Testis (tissue), 5 donors: Measurements from ENCODE around the gene RP9. TPM values are rescaled to one million over a fixed set of nuclear protein-coding genes. Genes with fewer than 3 reads are reported as not detected.

Experiments
- DNase-seq: peaks from one replicate; pipeline ENCODE4 v3.0.0-alpha.2; 2019
- H3K27ac ChIP-seq, 2 donors: fragments of 200-600 bp; sonication (generic); one replicate each; pipeline ENCODE4 v1.5.1; 2019
- H3K27me3 ChIP-seq: fragments of 200-600 bp; sonication (generic); one replicate; pipeline ENCODE4 v1.5.1; 2019
- H3K36me3 ChIP-seq: fragments of 200-600 bp; sonication (generic); one replicate; pipeline ENCODE4 v1.5.1; 2017; ENCODE audit warnings: low read depth; ENCODE audit errors: missing control alignments
- H3K4me1 ChIP-seq: fragments of 200-600 bp; sonication (generic); one replicate; pipeline ENCODE4 v1.5.1; 2019
- H3K4me3 ChIP-seq, 2 donors: fragments of 200-600 bp; sonication (generic); one replicate each; pipeline ENCODE4 v1.5.1; 2017 to 2019
- H3K9me3 ChIP-seq: fragments of 200-600 bp; sonication (generic); one replicate; pipeline ENCODE4 v1.5.1; 2017
- POLR2A ChIP-seq: fragments of 450-650 bp; IDR thresholded peaks from one replicate; pipeline ENCODE4 v1.6.1; 2017; ENCODE audit warnings: antibody characterized with exemption, mild to moderate bottlenecking, moderate library complexity
- WGBS, 2 donors: methylation state at CpG; one replicate each; pipeline ENCODE4 v1.1.5; 2018; 5-methylcytosine and 5-hydroxymethylcytosine counted together
- intact Hi-C: fragments of 100-400 bp; cut with DNase I; formaldehyde crosslinking; loops from one replicate; pipeline ENCODE4 v1.15.1; 2023; ENCODE audit warnings: low total_unique reads
- long read RNA-seq, 2 donors: transcript quantifications; one replicate each; lab custom pipeline, GENCODE V29; 2026
- polyA plus RNA-seq: library from polyadenylated mRNA; stranded (reverse); fragments of 350-450 nt; fragmentation: Illumina TruSeq; extraction: RNeasy Lipid Tissue Mini Kit (QIAGEN cat#74804); gene quantifications from one replicate; pipeline ENCODE4 v1.2.3, GENCODE V29; 2014; ENCODE audit warnings: low read depth, low replicate concordance; ENCODE audit not compliant: insufficient read depth
- total RNA-seq, 2 donors: library from RNA; depleted of rRNA; stranded (reverse); fragments of >200 nt; gene quantifications; one replicate each; pipeline ENCODE4 v1.2.3, GENCODE V29; 2016
- TF ChIP-seq, protein P1 (sequence below), 3 experiments: fragments of 450-650 bp in 2 of 3; fragments of 200-600 bp in 1 of 3; sonication (generic) in 1 of 3; IDR thresholded peaks; one replicate each; pipeline ENCODE4 v1.5.1; 2016 to 2019; ENCODE audit warnings: antibody characterized with exemption in 3 of 3, mild to moderate bottlenecking in 2 of 3, moderate library complexity in 1 of 3

RP9 gene, protein sequence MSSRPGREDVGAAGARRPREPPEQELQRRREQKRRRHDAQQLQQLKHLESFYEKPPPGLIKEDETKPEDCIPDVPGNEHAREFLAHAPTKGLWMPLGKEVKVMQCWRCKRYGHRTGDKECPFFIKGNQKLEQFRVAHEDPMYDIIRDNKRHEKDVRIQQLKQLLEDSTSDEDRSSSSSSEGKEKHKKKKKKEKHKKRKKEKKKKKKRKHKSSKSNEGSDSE
- total RNA-seq (10 to 100 TPM; 28.2 to 29.2 TPM), polyA plus RNA-seq (17.9 TPM)
- long read RNA-seq, donor 1, transcript RP9-201 (6 exons, 1,121 nt) = major isoform, 16 of 17 reads
- long read RNA-seq, donor 1, partial matches to known transcripts = 0 of 17 reads
- long read RNA-seq, donor 1, other reads (novel, unspliced or antisense) = 0 of 17 reads
- long read RNA-seq, donor 2, transcript RP9-201 (6 exons, 1,121 nt) = major isoform, 15 of 15 reads
- long read RNA-seq, donor 2, partial matches to known transcripts = 0 of 15 reads
- long read RNA-seq, donor 2, other reads (novel, unspliced or antisense) = 0 of 15 reads

DNA sequence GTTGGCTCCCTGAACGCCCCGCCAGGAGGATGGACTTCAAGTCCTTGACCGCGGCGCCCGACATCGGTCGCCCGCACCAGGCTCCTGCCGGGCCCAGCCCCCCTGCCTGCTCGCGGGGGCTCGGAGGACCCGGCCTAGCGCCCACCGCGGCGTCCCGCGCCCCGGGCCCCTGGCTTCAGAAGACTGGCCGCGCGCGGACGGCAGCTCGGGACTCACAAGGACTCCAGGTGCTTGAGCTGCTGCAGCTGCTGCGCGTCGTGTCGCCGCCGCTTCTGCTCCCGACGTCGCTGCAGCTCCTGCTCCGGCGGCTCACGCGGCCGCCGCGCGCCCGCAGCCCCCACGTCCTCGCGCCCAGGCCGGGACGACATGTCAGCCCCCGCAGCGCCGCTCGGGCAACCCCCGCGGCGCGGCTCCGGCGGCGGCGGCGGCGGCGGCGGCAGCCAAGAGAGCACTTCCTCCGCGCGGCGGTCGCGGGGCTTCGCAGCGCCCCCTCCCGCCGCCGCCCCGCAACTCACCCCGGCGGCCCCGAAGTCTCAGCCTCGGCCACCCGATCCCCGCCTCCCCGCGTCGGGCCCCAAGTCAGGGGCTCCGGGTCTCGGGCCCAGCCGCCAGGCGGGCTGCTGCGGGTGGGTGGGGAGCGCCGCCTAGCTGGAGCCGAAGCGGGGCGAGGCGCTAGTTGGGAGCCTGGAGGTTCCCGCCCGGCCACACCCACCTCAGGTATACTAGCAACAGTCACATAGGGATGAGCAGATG, at the start of gene RP9:
Gene RP9, minus strand, starts transcription at position 400 of the 753 bp plus-strand sequence. Its CDS starts 32 bp downstream, at position 368.
- Histone ChIP-seq H3K9me3 (no peaks in the 10 kb centered on the region), H3K4me3 (peak within 1 kb of the TSS; percentile 88 to 97), H3K36me3 (no peaks in the 10 kb centered on the region), H3K4me1 (peaks cover 14% of the 10 kb centered on the region), H3K27me3 (no peaks in the 10 kb centered on the region), H3K27ac (peak within 1 kb of the TSS; percentile 79 to 89)
- TF ChIP-seq, protein P1, sequence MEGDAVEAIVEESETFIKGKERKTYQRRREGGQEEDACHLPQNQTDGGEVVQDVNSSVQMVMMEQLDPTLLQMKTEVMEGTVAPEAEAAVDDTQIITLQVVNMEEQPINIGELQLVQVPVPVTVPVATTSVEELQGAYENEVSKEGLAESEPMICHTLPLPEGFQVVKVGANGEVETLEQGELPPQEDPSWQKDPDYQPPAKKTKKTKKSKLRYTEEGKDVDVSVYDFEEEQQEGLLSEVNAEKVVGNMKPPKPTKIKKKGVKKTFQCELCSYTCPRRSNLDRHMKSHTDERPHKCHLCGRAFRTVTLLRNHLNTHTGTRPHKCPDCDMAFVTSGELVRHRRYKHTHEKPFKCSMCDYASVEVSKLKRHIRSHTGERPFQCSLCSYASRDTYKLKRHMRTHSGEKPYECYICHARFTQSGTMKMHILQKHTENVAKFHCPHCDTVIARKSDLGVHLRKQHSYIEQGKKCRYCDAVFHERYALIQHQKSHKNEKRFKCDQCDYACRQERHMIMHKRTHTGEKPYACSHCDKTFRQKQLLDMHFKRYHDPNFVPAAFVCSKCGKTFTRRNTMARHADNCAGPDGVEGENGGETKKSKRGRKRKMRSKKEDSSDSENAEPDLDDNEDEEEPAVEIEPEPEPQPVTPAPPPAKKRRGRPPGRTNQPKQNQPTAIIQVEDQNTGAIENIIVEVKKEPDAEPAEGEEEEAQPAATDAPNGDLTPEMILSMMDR (IDR thresholded peaks at IDR 0.05) = peak; percentile 57 to 74 (median 57)
- no peak for TF ChIP-seq POLR2A
- DNase-seq = peak; percentile 73
- 0% methylated on average over 6 to 38 of the region's 100 CpGs for WGBS, 2 donors
- intact Hi-C loops = no loop called here

DNA sequence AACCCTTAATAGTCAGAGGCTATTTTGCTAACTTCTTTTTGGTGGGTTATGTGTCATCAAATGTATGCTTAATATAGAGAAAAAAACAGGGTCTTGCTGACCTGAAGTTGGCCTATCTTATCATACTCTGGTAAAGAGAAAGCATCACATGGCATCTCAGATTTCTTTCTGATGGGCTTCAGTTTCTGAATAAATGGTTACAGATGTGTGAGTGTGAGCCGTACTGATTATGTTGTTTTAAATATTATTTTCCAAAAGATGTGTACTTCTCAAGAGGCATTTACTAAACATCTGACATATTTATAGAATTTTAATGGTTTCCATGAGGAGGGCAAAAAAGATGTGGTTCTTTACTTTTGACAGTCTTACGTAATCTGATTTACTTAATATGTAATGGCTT, 48.6 kb upstream of the RP9 start:
- Histone ChIP-seq H3K4me1 (no peaks in the 10 kb centered on the region), H3K27me3 (no peaks in the 10 kb centered on the region), H3K27ac (no peak overlapping the region), H3K4me3 (no peak overlapping the region), H3K9me3 (no peaks in the 10 kb centered on the region), H3K36me3 (no peaks in the 10 kb centered on the region)
- intact Hi-C loops = no loop called here
- DNase-seq = no peak
- TF ChIP-seq POLR2A = no peak
- TF ChIP-seq, protein P1 (IDR thresholded peaks at IDR 0.05) = no peak
- WGBS, 2 donors = 47 to 96% methylated on average over 2 of the region's 2 CpGs

DNA sequence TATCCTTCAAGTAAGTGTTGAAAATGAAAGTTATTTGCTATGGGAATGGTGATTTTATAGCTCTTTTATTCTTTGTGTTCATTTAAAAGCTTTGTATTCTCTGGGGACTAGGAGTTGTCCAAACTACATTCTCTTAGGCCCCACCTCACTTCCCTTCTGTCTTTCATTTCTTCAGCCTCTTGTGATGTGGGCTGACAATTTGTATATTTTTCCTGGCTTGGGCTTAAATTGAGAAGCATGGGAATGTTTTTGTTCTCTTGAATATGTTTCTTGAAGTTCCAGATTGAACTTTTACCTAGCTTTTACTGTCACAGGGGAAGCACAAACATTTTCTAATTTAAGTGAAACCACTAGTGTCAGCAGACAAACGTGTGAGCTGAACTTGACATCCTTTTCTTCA, 48.1 kb upstream of the RP9 start:
- H3K27me3 ChIP-seq = no peaks in the 10 kb centered on the region
- H3K27ac ChIP-seq = no peak overlapping the region
- no peaks in the 10 kb centered on the region for H3K9me3 ChIP-seq
- DNase-seq = no peak
- H3K4me1 ChIP-seq = no peaks in the 10 kb centered on the region
- 37 to 41% methylated on average over 1 of the region's 1 CpG for WGBS, 2 donors
- TF ChIP-seq POLR2A = no peak
- TF ChIP-seq, protein P1 (IDR thresholded peaks at IDR 0.05) = no peak
- H3K36me3 ChIP-seq = no peaks in the 10 kb centered on the region
- no peak overlapping the region for H3K4me3 ChIP-seq
- intact Hi-C loops = no loop called here

DNA sequence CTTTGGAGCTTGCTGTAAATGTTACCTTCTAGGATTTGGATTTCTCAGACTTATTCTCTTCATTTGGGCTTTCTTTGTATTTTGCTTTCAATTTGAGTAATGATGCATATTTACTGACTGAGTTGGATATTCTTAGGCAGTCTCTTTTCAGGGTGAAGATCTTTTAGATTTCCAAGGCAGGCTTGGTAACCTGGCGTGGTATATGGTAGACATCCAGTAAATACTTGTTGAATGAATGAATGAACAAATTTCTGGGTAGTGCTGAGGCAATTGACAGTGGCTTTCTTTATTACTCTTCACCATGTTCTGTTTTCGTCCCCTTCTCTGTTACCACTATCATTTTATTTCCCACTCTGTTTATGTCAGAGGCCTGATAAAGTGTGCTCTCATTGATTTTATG, 47.2 kb upstream of the RP9 start:
- H3K9me3 ChIP-seq = no peaks in the 10 kb centered on the region
- TF ChIP-seq POLR2A = no peak
- TF ChIP-seq, protein P1 (IDR thresholded peaks at IDR 0.05) = no peak
- H3K27ac ChIP-seq = no peak overlapping the region
- intact Hi-C loops = no loop called here
- no peak for DNase-seq
- H3K36me3 ChIP-seq = no peaks in the 10 kb centered on the region
- H3K4me1 ChIP-seq = no peaks in the 10 kb centered on the region
- no peaks in the 10 kb centered on the region for H3K27me3 ChIP-seq
- whole genome bisulfite sequencing, 2 donors = 94 to 96% methylated on average over 2 of the region's 2 CpGs
- H3K4me3 ChIP-seq = no peak overlapping the region
